NCI-H2029 (cell line): Measurements from ENCODE around the gene SLC38A1.
A peak's percentile ranks its signal among the peaks of the same experiment; 100 is the strongest.
"Not testable (repeated sequence)": the region's sequence is repeated elsewhere in the genome, so short reads cannot be mapped to it uniquely, and the experiment has no call there.

Source experiments
- DNase-seq: peaks from one replicate; lab custom pipeline; 2025; lab: John Stamatoyannopoulos, UW

SLC38A1 gene

GRCh38 chr12:46165191-46165590 lies 103.7 kb downstream of the SLC38A1 start:
- DNase-seq: no peak

- no peak for DNase-seq
Measured at GRCh38 chr12:46164186-46164761, 104.6 kb downstream of the SLC38A1 start.

- not testable (repeated sequence) for DNase-seq
Measured at GRCh38 chr12:46162549-46163076, 106.2 kb downstream of the SLC38A1 start.

GRCh38 chr12:46160981-46161690 lies 107.7 kb downstream of the SLC38A1 start:
- DNase-seq: no peak

- DNase-seq: peak; percentile 50
Measured at GRCh38 chr12:46160101-46160980, 108.5 kb downstream of the SLC38A1 start.

- DNase-seq: no peak
Measured at GRCh38 chr12:46159309-46159901, 109.4 kb downstream of the SLC38A1 start.

GRCh38 chr12:46158501-46158900 lies 110.3 kb downstream of the SLC38A1 start:
- DNase-seq: no peak

- no peak for DNase-seq
Measured at GRCh38 chr12:46154221-46154985, 114.4 kb downstream of the SLC38A1 start.

GRCh38 chr12:46153268-46153872 lies 115.5 kb downstream of the SLC38A1 start:
- peak; percentile 3 for DNase-seq

GRCh38 chr12:46152456-46152855 lies 116.4 kb downstream of the SLC38A1 start:
- DNase-seq: no peak

GRCh38 chr12:46150735-46151134 lies 118.1 kb downstream of the SLC38A1 start:
- no peak for DNase-seq

- no peak for DNase-seq
Measured at GRCh38 chr12:46149905-46150304, 118.9 kb downstream of the SLC38A1 start.

- no peak for DNase-seq
Measured at GRCh38 chr12:46149079-46149464, 119.8 kb downstream of the SLC38A1 start.

- DNase-seq: no peak
Measured at GRCh38 chr12:46148327-46149078, 120.3 kb downstream of the SLC38A1 start.

- DNase-seq: no peak
Measured at GRCh38 chr12:46147144-46147543, 121.7 kb downstream of the SLC38A1 start.

GRCh38 chr12:46145881-46146280 lies 123.0 kb downstream of the SLC38A1 start:
- DNase-seq: no peak

GRCh38 chr12:46144433-46144832 lies 124.4 kb downstream of the SLC38A1 start:
- no peak for DNase-seq

- no peak for DNase-seq
Measured at GRCh38 chr12:46136249-46136648, 132.6 kb downstream of the SLC38A1 start.

GRCh38 chr12:46135750-46136149 lies 133.1 kb downstream of the SLC38A1 start:
- DNase-seq: no peak

- no peak for DNase-seq
Measured at GRCh38 chr12:46134852-46135251, 134.0 kb downstream of the SLC38A1 start.
